ENCODE data around the gene ZNF98. TPM values are rescaled to one million over a fixed set of nuclear protein-coding genes. Genes with fewer than 3 reads are reported as not detected.
A peak's percentile ranks its signal among the peaks of the same experiment; 100 is the strongest.

The ZNF98 gene
- total and polyA plus RNA-seq, 8 donors, result 0.63 to 5.3 (median 2.6) TPM; not detected in 1

GRCh38 chr19:22427547-22427946, 5.4 kb upstream of the ZNF98 start:
- Histone ChIP-seq H3K36me3 (no peaks in the 10 kb centered on the region), H3K4me3 (no peak overlapping the region), H3K27ac (no peak overlapping the region), H3K9me3 (peaks cover 0 to 94% of the 10 kb centered on the region in 2 donors), H3K4me1 (no peaks in the 10 kb centered on the region), H3K27me3 (peaks cover 0 to 22% of the 10 kb centered on the region in 2 donors)
- TF ChIP-seq CTCF (IDR thresholded peaks at IDR 0.05), result no peak
- ATAC-seq (no peak), DNase-seq (peak in 1 of 4 donors; percentile 47)
- intact Hi-C loops (cut with DNase I), result no loop called here

GRCh38 chr19:22426901-22427300, 4.8 kb upstream of the ZNF98 start:
- no peak overlapping the region for H3K27ac ChIP-seq
- ATAC-seq (no peak), DNase-seq (no peak)
- no peak overlapping the region for H3K4me3 ChIP-seq
- H3K9me3 ChIP-seq, result peaks cover 0 to 94% of the 10 kb centered on the region in 2 donors
- intact Hi-C loops (cut with DNase I), result no loop called here
- no peak for TF ChIP-seq CTCF (IDR thresholded peaks at IDR 0.05)
- H3K4me1 ChIP-seq, result no peaks in the 10 kb centered on the region
- H3K36me3 ChIP-seq, result no peaks in the 10 kb centered on the region
- peaks cover 0 to 22% of the 10 kb centered on the region in 2 donors for H3K27me3 ChIP-seq

GRCh38 chr19:22421797-22422196, 349 bp downstream of the ZNF98 start:
- no peak overlapping the region for H3K27ac ChIP-seq
- no peak overlapping the region for H3K4me3 ChIP-seq
- no peaks in the 10 kb centered on the region for H3K4me1 ChIP-seq
- DNase-seq, result no peak
- no peaks in the 10 kb centered on the region for H3K27me3 ChIP-seq
- intact Hi-C loops (cut with DNase I), result no loop called here
- H3K9me3 ChIP-seq, result peaks cover 0 to 93% of the 10 kb centered on the region in 2 donors
- H3K36me3 ChIP-seq, result no peaks in the 10 kb centered on the region
- no peak for ATAC-seq
- no peak for TF ChIP-seq CTCF (IDR thresholded peaks at IDR 0.05)

DNA sequence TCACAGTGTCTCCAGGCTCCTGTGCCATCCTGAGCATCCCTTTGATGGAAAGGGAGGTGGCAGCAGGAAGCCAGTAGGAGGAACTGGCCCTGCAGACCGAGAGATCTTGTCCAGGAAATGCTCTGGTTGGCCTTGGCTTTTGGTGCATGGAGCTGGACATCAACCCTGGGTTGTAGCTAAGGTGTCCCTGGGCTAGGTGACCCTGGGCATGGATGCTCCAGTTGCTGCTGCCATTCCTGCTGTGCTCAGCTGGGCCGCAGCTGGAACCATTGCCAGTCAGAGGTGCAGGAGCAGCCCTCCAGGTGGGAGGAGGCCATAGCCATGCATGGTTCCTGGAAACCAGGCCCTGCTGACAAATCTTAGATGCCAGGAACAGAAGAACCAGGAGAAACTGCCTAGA, 67.5 kb downstream of the ZNF98 start:
- no peaks in the 10 kb centered on the region for H3K36me3 ChIP-seq
- no peak overlapping the region for H3K27ac ChIP-seq
- intact Hi-C loops (cut with DNase I), result no loop called here
- ATAC-seq, result no peak
- H3K4me3 ChIP-seq, result no peak overlapping the region
- no peaks in the 10 kb centered on the region for H3K4me1 ChIP-seq
- TF ChIP-seq CTCF (IDR thresholded peaks at IDR 0.05), result no peak
- peaks cover 0 to 80% of the 10 kb centered on the region in 2 donors for H3K9me3 ChIP-seq
- no peak for DNase-seq
- no peaks in the 10 kb centered on the region for H3K27me3 ChIP-seq

Other genes starting within 250 kb of the ZNF98 start
- gene ZNF676, start 225.4 kb downstream of the ZNF98 start, total RNA-seq, result under 1 TPM; 0.44 to 0.55 TPM
- gene ZNF676, start 225.4 kb downstream of the ZNF98 start, polyA plus RNA-seq (ENCODE audit: insufficient read length in 6 of 6), result under 1 TPM; 0.07 to 0.83 (median 0.34) TPM
- not detected for gene ZNF729, start 135.9 kb downstream of the ZNF98 start, total RNA-seq
- gene ZNF729, start 135.9 kb downstream of the ZNF98 start, polyA plus RNA-seq (ENCODE audit: insufficient read length in 6 of 6), result under 1 TPM in 5 of 6 donors, not detected in 1; 0.06 to 0.38 (median 0.25) TPM
- under 1 TPM; 0.23 to 0.29 TPM for gene ZNF492, start 212.0 kb upstream of the ZNF98 start, total RNA-seq
- 1 to 10 TPM; 2.1 to 3.8 (median 2.4) TPM for gene ZNF492, start 212.0 kb upstream of the ZNF98 start, polyA plus RNA-seq (ENCODE audit: insufficient read length in 6 of 6)